ENCODE results near the gene LARGE1.

DNA sequence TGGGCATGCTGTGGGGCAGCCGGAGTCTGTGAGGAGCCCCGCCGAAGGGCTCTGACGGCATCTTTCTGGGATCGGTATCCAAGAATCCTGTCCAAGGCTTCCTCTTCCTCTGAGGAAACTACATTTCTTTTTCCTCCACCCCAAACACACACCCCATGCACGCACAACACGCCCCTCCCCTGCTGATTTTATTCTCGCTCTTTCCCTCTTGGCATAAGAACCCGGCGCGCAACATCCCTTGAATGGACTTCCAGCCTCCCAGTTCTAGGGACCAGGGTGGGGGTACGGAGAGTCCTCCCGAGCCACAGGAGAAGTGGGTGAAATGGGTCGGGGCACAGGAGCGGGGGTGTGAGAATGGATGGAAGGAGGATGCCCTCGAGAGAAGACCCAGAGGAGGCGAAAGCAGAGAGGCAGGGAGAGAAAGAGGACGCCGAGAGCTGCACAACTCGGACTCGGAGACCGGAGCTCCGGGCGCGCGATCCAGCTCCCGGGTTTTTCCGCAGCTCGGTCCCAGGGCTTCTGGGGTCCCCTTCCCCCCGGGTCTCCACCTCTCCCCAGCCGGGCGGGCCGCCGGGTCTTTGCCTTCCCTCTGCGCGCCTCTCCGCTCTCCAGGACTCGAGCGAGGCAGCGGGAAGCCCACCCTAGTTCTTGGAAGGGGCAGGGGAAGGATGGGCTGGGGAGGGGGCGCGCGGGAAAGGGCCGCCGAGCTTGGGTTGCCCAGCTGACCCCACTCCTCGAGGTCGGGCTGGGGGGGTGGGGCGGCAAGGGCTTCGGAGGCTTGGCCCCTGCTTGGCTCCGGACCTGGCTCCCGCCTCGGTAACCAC is 1.5 kb upstream of the LARGE1 start:
- no peak for TF ChIP-seq EZH2 (IDR thresholded peaks at IDR 0.05; ENCODE audit: insufficient read depth, poor library complexity, severe bottlenecking)
- no peak for TF ChIP-seq EZH2phosphoT487 (IDR thresholded peaks at IDR 0.05; ENCODE audit: insufficient read depth, low read depth)

All from GM23248 (cell line).